ENCODE data around the gene HS3ST1.
"Not testable (repeated sequence)": the region's sequence is repeated elsewhere in the genome, so short reads cannot be mapped to it uniquely, and the experiment has no call there.

The HS3ST1 gene

GRCh38 chr4:11407551-11407950 is 21.1 kb downstream of the HS3ST1 start:
- TF ChIP-seq CTCF (IDR thresholded peaks at IDR 0.05) (no peak), ZFX (IDR thresholded peaks at IDR 0.05; ENCODE audit: borderline replicate concordance) (no peak)

DNA sequence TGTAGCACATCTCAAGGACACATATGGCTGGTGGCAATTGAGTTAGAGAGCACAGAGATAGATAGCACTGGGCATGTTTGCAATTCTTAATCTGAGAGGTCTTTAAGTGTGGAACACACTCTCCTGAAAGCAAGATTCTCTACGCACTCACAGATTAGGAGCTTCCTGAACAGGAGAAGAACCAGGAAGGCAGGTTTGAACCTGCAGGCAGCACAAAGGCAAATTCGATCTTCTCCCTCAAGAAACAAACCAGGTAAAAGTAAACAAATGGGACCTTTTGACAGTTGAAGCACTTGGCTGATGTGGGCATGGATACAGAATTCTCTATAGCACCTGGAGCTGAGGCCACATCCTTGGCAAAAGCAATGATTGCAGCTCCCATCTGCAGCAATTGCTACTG is 24.3 kb downstream of the HS3ST1 start:
- H3K27ac ChIP-seq, result no peak overlapping the region
- TF ChIP-seq CTCF (IDR thresholded peaks at IDR 0.05), result no peak
- TF ChIP-seq ZFX (IDR thresholded peaks at IDR 0.05; ENCODE audit: borderline replicate concordance), result no peak

More at GRCh38 chr4:11407551-11407950, 21.1 kb downstream of the HS3ST1 start:
- H3K27ac ChIP-seq, result no peak overlapping the region

GRCh38 chr4:11402192-11402591 is 26.5 kb downstream of the HS3ST1 start:
- TF ChIP-seq CTCF (IDR thresholded peaks at IDR 0.05), result no peak
- no peak for TF ChIP-seq ZFX (IDR thresholded peaks at IDR 0.05; ENCODE audit: borderline replicate concordance)
- H3K27ac ChIP-seq, result no peak overlapping the region

DNA sequence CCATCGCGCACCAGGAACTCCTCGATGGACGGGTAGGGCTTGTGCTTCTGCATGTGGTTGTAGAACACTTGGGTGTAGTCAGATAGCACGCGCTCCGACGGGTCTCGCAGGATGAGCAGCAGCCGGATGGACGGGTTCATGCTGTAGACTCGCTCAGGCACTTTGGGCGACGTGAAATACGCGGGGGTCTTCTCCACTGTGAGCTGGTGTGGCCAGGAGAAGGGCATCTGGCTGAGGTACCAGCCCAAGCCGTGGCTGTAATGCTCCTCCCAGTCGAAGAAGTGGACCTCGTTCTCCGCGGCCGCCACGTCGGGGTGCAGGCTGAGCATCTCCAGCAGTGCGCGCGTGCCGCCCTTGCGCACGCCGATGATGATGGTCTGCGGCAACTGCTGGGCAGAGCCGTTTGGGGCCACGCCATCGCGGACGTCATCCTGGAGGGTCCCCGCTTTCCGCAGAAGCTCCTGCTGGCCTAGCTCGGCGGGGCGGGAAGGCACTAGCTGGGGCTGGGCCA is 29.2 kb downstream of the HS3ST1 start:
- H3K27ac ChIP-seq, result no peak overlapping the region
- TF ChIP-seq ZFX (IDR thresholded peaks at IDR 0.05; ENCODE audit: borderline replicate concordance), result no peak
- no peak for TF ChIP-seq CTCF (IDR thresholded peaks at IDR 0.05)

- TF ChIP-seq ZFX (IDR thresholded peaks at IDR 0.05; ENCODE audit: borderline replicate concordance) (no peak), CTCF (IDR thresholded peaks at IDR 0.05) (no peak)
- no peak overlapping the region for H3K27ac ChIP-seq
Measured at GRCh38 chr4:11397819-11398610, 30.7 kb downstream of the HS3ST1 start.

DNA sequence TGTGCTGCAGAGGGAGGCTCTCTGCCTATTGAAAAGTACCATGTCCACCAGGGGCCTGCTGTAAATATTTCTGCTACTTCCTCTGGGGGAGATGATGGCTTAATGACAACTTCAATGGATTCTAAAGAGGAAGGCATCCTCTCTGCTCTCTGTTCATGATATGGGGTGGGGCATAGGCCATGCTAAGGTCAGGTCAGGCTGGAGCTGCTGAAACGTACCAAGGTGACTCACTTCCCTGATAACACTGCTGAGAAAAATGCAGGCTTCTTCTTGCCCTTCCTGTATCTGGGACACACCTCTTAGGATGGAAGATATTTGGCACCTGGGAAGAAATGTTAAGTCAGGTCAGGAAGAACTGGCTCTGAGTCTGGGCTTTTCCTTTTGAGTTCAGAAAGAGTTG is 31.5 kb downstream of the HS3ST1 start:
- TF ChIP-seq CTCF (IDR thresholded peaks at IDR 0.05) (no peak), ZFX (IDR thresholded peaks at IDR 0.05; ENCODE audit: borderline replicate concordance) (no peak)
- H3K27ac ChIP-seq, result no peak overlapping the region

GRCh38 chr4:11393551-11393950 is 35.1 kb downstream of the HS3ST1 start:
- H3K27ac ChIP-seq, result no peak overlapping the region
- TF ChIP-seq ZFX (IDR thresholded peaks at IDR 0.05; ENCODE audit: borderline replicate concordance) (no peak), CTCF (IDR thresholded peaks at IDR 0.05) (no peak)

DNA sequence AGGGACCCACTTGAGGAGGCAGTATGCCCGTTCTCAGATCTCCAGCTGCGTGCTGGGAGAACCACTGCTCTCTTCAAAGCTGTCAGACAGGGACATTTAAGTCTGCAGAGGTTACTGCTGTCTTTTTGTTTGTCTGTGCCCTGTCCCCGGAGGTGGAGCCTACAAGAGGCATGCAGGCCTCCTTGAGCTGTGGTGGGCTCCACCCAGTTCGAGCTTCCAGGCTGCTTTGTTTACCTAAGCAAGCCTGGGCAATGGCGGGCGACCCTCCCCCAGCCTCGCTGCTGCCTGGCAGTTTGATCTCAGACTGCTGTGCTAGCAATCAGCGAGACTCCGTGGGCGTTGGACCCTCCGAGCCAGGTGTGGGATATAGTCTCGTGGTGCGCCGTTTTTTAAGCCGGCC is 44.6 kb downstream of the HS3ST1 start:
- H3K27ac ChIP-seq, result not testable (repeated sequence)
